ENCODE data around the gene SEPTIN12. TPM values are rescaled to one million over a fixed set of nuclear protein-coding genes. Genes with fewer than 3 reads are reported as not detected.

Gene SEPTIN12
- total and polyA plus RNA-seq, 2 of the 8 experiments (the other 6 are each of a cell fraction or from before 2014, with no cell fraction given): 0.24 TPM; not detected in 1

GRCh38 chr16:4728676-4729075 is 59.5 kb downstream of the SEPTIN12 start:
- Histone ChIP-seq H2AFZ (ENCODE audit: low read length) (no peak overlapping the region), H3K27ac (ENCODE audit: low read depth, low read length) (no peak overlapping the region), H2AK5ac (ENCODE audit: low read depth, low read length) (no peak overlapping the region), H3K4me3 (ENCODE audit: extremely low read depth in 1 of 4, insufficient read depth in 2 of 4, low read depth in 3 of 4, low read length in 4 of 4) (no peak overlapping the region), H4K20me1 (replicated peaks in 1 of 2; ENCODE audit: control insufficient read depth in 1 of 2, insufficient read depth in 2 of 2, low read length in 2 of 2) (peaks cover 0 to 12% of the 10 kb centered on the region in 2 experiments), H2BK15ac (ENCODE audit: low read length) (no peak overlapping the region), H2BK5ac (ENCODE audit: low read depth, low read length) (no peak overlapping the region), H4K5ac (ENCODE audit: insufficient read length, low read depth, low read length) (no peak overlapping the region), H3K36me3 (ENCODE audit: control insufficient read depth in 2 of 4, insufficient read depth in 4 of 4, low read length in 3 of 4) (peaks cover 11 to 38% (median 18%) of the 10 kb centered on the region in 4 experiments; a peak in 7 of 8 replicates), H3K9me3 (ENCODE audit: insufficient read depth in 2 of 2, low read depth in 1 of 2, low read length in 1 of 2) (no peaks in the 10 kb centered on the region), H3K18ac (ENCODE audit: extremely low read depth, low read length) (no peak overlapping the region), H3K56ac (replicated peaks; ENCODE audit: insufficient read length, low read depth, low read length) (no peak overlapping the region), H3K4me2 (ENCODE audit: insufficient read depth in 1 of 2, low read depth in 2 of 2, low read length in 2 of 2) (no peak overlapping the region), H3K9ac (replicated peaks in 1 of 4; ENCODE audit: extremely low read depth in 1 of 4, low read depth in 3 of 4, low read length in 3 of 4) (no peak overlapping the region), H2BK120ac (replicated peaks; ENCODE audit: low read depth, low read length) (no peak overlapping the region), H3K4ac (replicated peaks; ENCODE audit: insufficient read length, low read depth, low read length) (no peak overlapping the region), H3K27me3 (replicated peaks in 1 of 4; ENCODE audit: control insufficient read depth in 3 of 4, extremely low read depth in 1 of 4, insufficient read depth in 3 of 4, low read length in 3 of 4) (no peaks in the 10 kb centered on the region), H2BK12ac (ENCODE audit: low read depth, low read length) (no peak overlapping the region), H3K79me1 (ENCODE audit: low read depth, low read length) (peaks cover 5% of the 10 kb centered on the region; the same call in 1 of the 2 replicates), H3K79me2 (ENCODE audit: control insufficient read depth in 1 of 2, insufficient read depth in 2 of 2, low read length in 2 of 2) (peaks cover 4 to 29% of the 10 kb centered on the region in 2 experiments; a peak in 3 of 4 replicates), H4K8ac (ENCODE audit: extremely low read depth, insufficient read depth, low read length) (no peak overlapping the region), H3K23ac (ENCODE audit: insufficient read length) (no peak overlapping the region), H3K23me2 (ENCODE audit: low read depth, low read length) (peaks cover 2% of the 10 kb centered on the region; the same call in 1 of the 2 replicates), H3K4me1 (replicated peaks in 1 of 4; ENCODE audit: control insufficient read depth in 3 of 4, insufficient read depth in 4 of 4, low read length in 3 of 4) (no peaks in the 10 kb centered on the region), H2BK20ac (ENCODE audit: low read length) (no peak overlapping the region), H4K91ac (replicated peaks; ENCODE audit: insufficient read length, low read length) (no peak overlapping the region), H3K14ac (ENCODE audit: insufficient read length) (no peak overlapping the region)
- no peak for DNase-seq (ENCODE audit: low read depth in 1 of 2, low spot score in 2 of 2)
- no peak for FAIRE-seq
- 90% methylated on average over 8 of the region's 8 CpGs; no CpG with 5 or more reads in 1 of the 2 experiments for WGBS, 2 experiments (ENCODE audit: extremely low coverage in 1 of 2, insufficient coverage in 1 of 2, insufficient read length in 1 of 2, insufficient replicate concordance in 2 of 2, low coverage in 1 of 2, low lambda C conversion rate in 2 of 2, missing lambda C conversion rate in 1 of 2)
- CTCF ChIA-PET (ENCODE audit: partially characterized antibody): interaction anchor here (1.1 to 1.2 kb wide), 4 partner anchors 9 to 304 kb away, joined by 3 to 5 read pairs (median 3); no protein-coding TSS in a partner anchor
- POLR2A ChIA-PET (ENCODE audit: partially characterized antibody): interaction anchor here (0.7 to 1.0 kb wide), 3 partner anchors 18 to 80 kb away, joined by 3 read pairs; no protein-coding TSS in a partner anchor
- TF ChIP-seq EP300 (IDR thresholded peaks at IDR 0.05; ENCODE audit: borderline replicate concordance in 1 of 2, low read depth in 2 of 2, low read length in 2 of 2): no peak
- TF ChIP-seq JUND (IDR thresholded peaks at IDR 0.05; ENCODE audit: low read length): no peak
- no peak for TF ChIP-seq TCF12 (IDR thresholded peaks at IDR 0.05; ENCODE audit: low read depth, low read length)
- no peak for TF ChIP-seq SIN3A (conservative IDR thresholded peaks at IDR 0.05 in 1 of 2, IDR thresholded peaks at IDR 0.05 in 1 of 2; ENCODE audit: low read depth in 1 of 2, low read length in 2 of 2)
- TF ChIP-seq RFX5 (IDR thresholded peaks at IDR 0.05; ENCODE audit: borderline replicate concordance, low read depth, low read length): no peak
- TF ChIP-seq USF2 (IDR thresholded peaks at IDR 0.05; ENCODE audit: low read length): no peak
- TF ChIP-seq CBX5 (IDR thresholded peaks at IDR 0.05; ENCODE audit: low read depth, low read length): no peak
- TF ChIP-seq CTCF (IDR thresholded peaks at IDR 0.05; ENCODE audit: control extremely low read depth in 1 of 3, insufficient read depth in 1 of 3, low read depth in 1 of 3, low read length in 3 of 3): no peak
- no peak for TF ChIP-seq POLR2AphosphoS5 (IDR thresholded peaks at IDR 0.05; ENCODE audit: low read depth, low read length)

Measured in H1 (cell line).